Tibial nerve (tissue), 3 donors: ENCODE measurements around the gene SMARCAL1.

Source experiments
- POLR2A ChIP-seq, 2 donors: fragments of 450-650 bp; IDR thresholded peaks; one replicate each; pipeline ENCODE4 v1.6.1; 2017; ENCODE audit warnings: antibody characterized with exemption in 2 of 2, mild to moderate bottlenecking in 2 of 2, moderate library complexity in 2 of 2
- TF ChIP-seq, protein P1 (sequence below), 5 experiments: fragments of 200-600 bp in 3 of 5; fragments of 450-650 bp in 2 of 5; sonication (generic) in 3 of 5; IDR thresholded peaks; one replicate each; pipeline ENCODE4 v1.5.1; 2016 to 2019; ENCODE audit warnings: antibody characterized with exemption in 5 of 5, mild to moderate bottlenecking in 3 of 5, moderate library complexity in 2 of 5

GRCh38 chr2:216412022-216412999 lies at the start of gene SMARCAL1:
- TF ChIP-seq POLR2A (IDR thresholded peaks at IDR 0.05), result peak in 1 of 2 donors; percentile 45
- TF ChIP-seq, protein P1, sequence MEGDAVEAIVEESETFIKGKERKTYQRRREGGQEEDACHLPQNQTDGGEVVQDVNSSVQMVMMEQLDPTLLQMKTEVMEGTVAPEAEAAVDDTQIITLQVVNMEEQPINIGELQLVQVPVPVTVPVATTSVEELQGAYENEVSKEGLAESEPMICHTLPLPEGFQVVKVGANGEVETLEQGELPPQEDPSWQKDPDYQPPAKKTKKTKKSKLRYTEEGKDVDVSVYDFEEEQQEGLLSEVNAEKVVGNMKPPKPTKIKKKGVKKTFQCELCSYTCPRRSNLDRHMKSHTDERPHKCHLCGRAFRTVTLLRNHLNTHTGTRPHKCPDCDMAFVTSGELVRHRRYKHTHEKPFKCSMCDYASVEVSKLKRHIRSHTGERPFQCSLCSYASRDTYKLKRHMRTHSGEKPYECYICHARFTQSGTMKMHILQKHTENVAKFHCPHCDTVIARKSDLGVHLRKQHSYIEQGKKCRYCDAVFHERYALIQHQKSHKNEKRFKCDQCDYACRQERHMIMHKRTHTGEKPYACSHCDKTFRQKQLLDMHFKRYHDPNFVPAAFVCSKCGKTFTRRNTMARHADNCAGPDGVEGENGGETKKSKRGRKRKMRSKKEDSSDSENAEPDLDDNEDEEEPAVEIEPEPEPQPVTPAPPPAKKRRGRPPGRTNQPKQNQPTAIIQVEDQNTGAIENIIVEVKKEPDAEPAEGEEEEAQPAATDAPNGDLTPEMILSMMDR (IDR thresholded peaks at IDR 0.05), result peak in 2 of 5 experiments; percentile 25 to 44
